ENCODE measurements around the gene BTN1A1. TPM values are rescaled to one million over a fixed set of nuclear protein-coding genes. Genes with fewer than 3 reads are reported as not detected.

Gene BTN1A1
- total RNA-seq, 6 donors from 2014 or later: not detected

GRCh38 chr6:26486358-26486757, 13.7 kb upstream of the BTN1A1 start:
- no peak for ATAC-seq (ENCODE audit: low FRiP score in 2 of 2)
- H3K4me1 ChIP-seq: no peaks in the 10 kb centered on the region
- no peak for TF ChIP-seq CTCF (IDR thresholded peaks at IDR 0.05)
- no peak for TF ChIP-seq POLR2A (IDR thresholded peaks at IDR 0.05)
- no peak for TF ChIP-seq EP300 (IDR thresholded peaks at IDR 0.05)
- no peak for TF ChIP-seq POLR2AphosphoS5 (IDR thresholded peaks at IDR 0.05)
- no peak for DNase-seq
- no peaks in the 10 kb centered on the region for H3K27me3 ChIP-seq
- peaks cover 0 to 3% (median 0%) of the 10 kb centered on the region in 4 donors for H3K9me3 ChIP-seq
- H3K36me3 ChIP-seq: no peaks in the 10 kb centered on the region
- no peak overlapping the region for H3K27ac ChIP-seq
- 83 to 85% methylated on average over 5 of the region's 5 CpGs for WGBS, 2 donors
- H3K4me3 ChIP-seq: no peak overlapping the region

GRCh38 chr6:26487466-26487865, 12.6 kb upstream of the BTN1A1 start:
- Histone ChIP-seq H3K4me1 (no peaks in the 10 kb centered on the region), H3K27me3 (no peaks in the 10 kb centered on the region), H3K4me3 (no peak overlapping the region), H3K36me3 (no peaks in the 10 kb centered on the region), H3K9me3 (peaks cover 0 to 3% (median 0%) of the 10 kb centered on the region in 4 donors), H3K27ac (no peak overlapping the region)
- WGBS, 2 donors: 83 to 86% methylated on average over 1 of the region's 1 CpG
- ATAC-seq (ENCODE audit: low FRiP score in 2 of 2): no peak
- DNase-seq: no peak
- TF ChIP-seq POLR2AphosphoS5 (IDR thresholded peaks at IDR 0.05) (no peak), POLR2A (IDR thresholded peaks at IDR 0.05) (no peak), CTCF (IDR thresholded peaks at IDR 0.05) (no peak), EP300 (IDR thresholded peaks at IDR 0.05) (no peak)

- H3K27ac ChIP-seq: no peak overlapping the region
- no peaks in the 10 kb centered on the region for H3K4me1 ChIP-seq
- ATAC-seq (ENCODE audit: low FRiP score in 2 of 2) (no peak), DNase-seq (no peak)
- no peaks in the 10 kb centered on the region for H3K27me3 ChIP-seq
- H3K36me3 ChIP-seq: no peaks in the 10 kb centered on the region
- WGBS, 2 donors: 87% methylated on average over 8 of the region's 8 CpGs
- TF ChIP-seq CTCF (IDR thresholded peaks at IDR 0.05) (no peak), POLR2AphosphoS5 (IDR thresholded peaks at IDR 0.05) (no peak), POLR2A (IDR thresholded peaks at IDR 0.05) (no peak), EP300 (IDR thresholded peaks at IDR 0.05) (no peak)
- no peak overlapping the region for H3K4me3 ChIP-seq
- peaks cover 0 to 3% (median 0%) of the 10 kb centered on the region in 4 donors for H3K9me3 ChIP-seq
Observed at GRCh38 chr6:26489996-26490964, 9.8 kb upstream of the BTN1A1 start.

GRCh38 chr6:26491604-26492003, 8.5 kb upstream of the BTN1A1 start:
- Histone ChIP-seq H3K4me1 (no peaks in the 10 kb centered on the region), H3K27me3 (no peaks in the 10 kb centered on the region), H3K9me3 (peaks cover 0 to 3% (median 0%) of the 10 kb centered on the region in 4 donors), H3K36me3 (no peaks in the 10 kb centered on the region), H3K4me3 (no peak overlapping the region), H3K27ac (no peak overlapping the region)
- ATAC-seq (ENCODE audit: low FRiP score in 2 of 2): no peak
- no peak for DNase-seq
- whole genome bisulfite sequencing, 2 donors: 85 to 91% methylated on average over 5 of the region's 5 CpGs
- TF ChIP-seq CTCF (IDR thresholded peaks at IDR 0.05): no peak
- TF ChIP-seq POLR2AphosphoS5 (IDR thresholded peaks at IDR 0.05): no peak
- TF ChIP-seq EP300 (IDR thresholded peaks at IDR 0.05): no peak
- TF ChIP-seq POLR2A (IDR thresholded peaks at IDR 0.05): no peak

All from upper lobe of left lung (tissue), 6 donors.